ENCODE measurements around the gene XRN1.

The XRN1 gene, protein sequence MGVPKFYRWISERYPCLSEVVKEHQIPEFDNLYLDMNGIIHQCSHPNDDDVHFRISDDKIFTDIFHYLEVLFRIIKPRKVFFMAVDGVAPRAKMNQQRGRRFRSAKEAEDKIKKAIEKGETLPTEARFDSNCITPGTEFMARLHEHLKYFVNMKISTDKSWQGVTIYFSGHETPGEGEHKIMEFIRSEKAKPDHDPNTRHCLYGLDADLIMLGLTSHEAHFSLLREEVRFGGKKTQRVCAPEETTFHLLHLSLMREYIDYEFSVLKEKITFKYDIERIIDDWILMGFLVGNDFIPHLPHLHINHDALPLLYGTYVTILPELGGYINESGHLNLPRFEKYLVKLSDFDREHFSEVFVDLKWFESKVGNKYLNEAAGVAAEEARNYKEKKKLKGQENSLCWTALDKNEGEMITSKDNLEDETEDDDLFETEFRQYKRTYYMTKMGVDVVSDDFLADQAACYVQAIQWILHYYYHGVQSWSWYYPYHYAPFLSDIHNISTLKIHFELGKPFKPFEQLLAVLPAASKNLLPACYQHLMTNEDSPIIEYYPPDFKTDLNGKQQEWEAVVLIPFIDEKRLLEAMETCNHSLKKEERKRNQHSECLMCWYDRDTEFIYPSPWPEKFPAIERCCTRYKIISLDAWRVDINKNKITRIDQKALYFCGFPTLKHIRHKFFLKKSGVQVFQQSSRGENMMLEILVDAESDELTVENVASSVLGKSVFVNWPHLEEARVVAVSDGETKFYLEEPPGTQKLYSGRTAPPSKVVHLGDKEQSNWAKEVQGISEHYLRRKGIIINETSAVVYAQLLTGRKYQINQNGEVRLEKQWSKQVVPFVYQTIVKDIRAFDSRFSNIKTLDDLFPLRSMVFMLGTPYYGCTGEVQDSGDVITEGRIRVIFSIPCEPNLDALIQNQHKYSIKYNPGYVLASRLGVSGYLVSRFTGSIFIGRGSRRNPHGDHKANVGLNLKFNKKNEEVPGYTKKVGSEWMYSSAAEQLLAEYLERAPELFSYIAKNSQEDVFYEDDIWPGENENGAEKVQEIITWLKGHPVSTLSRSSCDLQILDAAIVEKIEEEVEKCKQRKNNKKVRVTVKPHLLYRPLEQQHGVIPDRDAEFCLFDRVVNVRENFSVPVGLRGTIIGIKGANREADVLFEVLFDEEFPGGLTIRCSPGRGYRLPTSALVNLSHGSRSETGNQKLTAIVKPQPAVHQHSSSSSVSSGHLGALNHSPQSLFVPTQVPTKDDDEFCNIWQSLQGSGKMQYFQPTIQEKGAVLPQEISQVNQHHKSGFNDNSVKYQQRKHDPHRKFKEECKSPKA (N-terminal part only)

DNA sequence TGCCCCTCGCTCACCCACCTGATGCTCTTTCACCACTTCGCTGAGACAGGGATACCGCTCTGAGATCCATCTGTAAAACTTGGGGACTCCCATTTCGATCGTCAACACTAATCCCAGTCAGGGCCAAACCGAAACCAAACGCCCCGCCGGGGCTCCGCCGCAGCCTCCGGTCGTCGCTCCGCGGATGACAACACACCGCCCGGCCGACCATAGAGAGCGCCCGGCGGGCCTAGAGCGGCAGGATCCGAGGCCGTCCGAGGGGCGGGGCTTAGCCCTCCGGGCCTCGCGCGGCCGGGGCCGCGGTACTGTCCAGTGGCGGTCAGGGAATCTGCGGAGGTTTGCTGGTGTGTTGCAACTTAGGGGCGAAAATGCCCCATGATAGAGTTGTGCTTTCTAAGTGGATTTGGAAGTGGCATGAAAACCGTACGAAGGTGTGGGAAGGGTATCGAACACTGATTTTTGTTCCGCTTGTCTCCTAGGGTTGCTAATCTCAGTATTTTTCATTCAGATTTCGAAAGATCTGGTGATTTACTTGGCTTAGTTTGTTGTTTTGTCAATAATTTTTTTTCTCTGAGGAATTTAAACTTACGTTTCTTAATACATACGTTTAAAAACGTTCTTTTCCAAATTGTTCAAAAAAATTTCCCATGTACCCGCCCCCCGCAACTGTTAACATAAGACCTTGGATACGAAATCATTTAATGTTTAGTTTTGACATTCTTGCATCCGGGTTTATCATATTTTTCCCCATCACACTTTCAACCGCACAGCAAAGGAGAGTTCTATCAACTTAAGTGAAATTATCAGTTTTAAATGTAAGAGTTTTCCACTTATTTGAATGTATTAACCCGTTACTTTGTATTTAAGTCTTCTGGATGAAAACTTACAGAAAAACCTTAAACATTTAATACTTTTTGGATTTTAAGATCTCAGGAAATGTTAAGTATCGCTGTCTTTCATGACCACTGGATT, at the start of gene XRN1:
TSS of gene XRN1 (minus strand) at position 186 of the 972 bp plus-strand sequence. CDS start at position 93, 93 bp downstream.
- Histone ChIP-seq H3K27me3 (ENCODE audit: low read depth, low read length) (no peaks in the 10 kb centered on the region), H3K4me1 (ENCODE audit: control insufficient read depth in 1 of 2, insufficient read depth in 2 of 2, low read length in 2 of 2) (peaks cover 12 to 31% of the 10 kb centered on the region in 2 donors), H3K4me3 (ENCODE audit: low read depth in 1 of 2, low read length in 2 of 2) (peak within 1 kb of the TSS; percentile 99), H3K27ac (ENCODE audit: low read length) (peak within 1 kb of the TSS; percentile 100), H3K36me3 (ENCODE audit: control insufficient read depth in 1 of 2, insufficient read depth in 2 of 2, low read length in 2 of 2) (peaks cover 6 to 12% of the 10 kb centered on the region in 2 donors), H3K9me3 (ENCODE audit: control insufficient read depth in 1 of 2, low read length in 2 of 2) (no peaks in the 10 kb centered on the region)

DNA sequence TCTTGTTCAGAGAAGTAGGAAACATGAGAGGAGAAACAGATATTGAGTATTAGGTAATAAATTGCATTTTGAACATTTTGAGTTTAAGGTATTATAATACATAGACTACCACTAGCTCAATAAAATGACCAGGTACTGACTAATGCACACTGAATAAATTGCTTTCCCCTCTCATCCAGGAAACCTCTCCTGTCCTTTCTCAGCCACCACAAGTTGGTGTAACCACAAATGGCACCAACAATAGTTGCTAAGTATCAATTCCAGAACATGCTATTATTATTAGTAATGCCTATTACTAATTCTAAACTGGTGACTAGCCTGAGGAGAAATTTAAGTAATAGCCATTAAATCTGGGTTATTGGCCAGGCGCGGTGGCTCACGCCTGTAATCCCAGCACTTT, 47.3 kb upstream of the XRN1 start:
- no peak overlapping the region for H3K4me3 ChIP-seq (ENCODE audit: low read depth in 1 of 2, low read length in 2 of 2)
- H3K36me3 ChIP-seq (ENCODE audit: control insufficient read depth in 1 of 2, insufficient read depth in 2 of 2, low read length in 2 of 2): peaks cover 22 to 61% of the 10 kb centered on the region in 2 donors
- H3K4me1 ChIP-seq (ENCODE audit: control insufficient read depth in 1 of 2, insufficient read depth in 2 of 2, low read length in 2 of 2): no peaks in the 10 kb centered on the region
- no peaks in the 10 kb centered on the region for H3K9me3 ChIP-seq (ENCODE audit: control insufficient read depth in 1 of 2, low read length in 2 of 2)
- no peaks in the 10 kb centered on the region for H3K27me3 ChIP-seq (ENCODE audit: low read depth, low read length)
- H3K27ac ChIP-seq (ENCODE audit: low read length): no peak overlapping the region

DNA sequence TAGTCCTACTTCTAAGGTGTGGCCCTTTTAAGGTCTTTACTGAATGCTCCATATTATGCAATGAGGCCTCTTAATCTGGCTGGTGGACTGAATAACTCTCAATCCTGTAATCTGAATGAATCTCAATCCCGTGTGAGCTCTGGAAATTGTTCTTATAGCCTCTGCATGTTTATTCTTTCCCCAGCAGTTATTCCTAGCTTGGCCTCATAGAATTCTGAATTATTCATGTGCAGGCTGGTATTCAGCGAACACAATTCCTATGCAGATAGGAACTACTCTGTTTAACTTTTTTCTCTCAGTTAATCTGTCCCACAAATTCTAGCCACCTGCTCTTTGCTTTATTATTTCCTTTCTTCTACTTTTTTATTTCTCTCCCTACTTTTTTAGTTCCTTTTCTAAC, 44.3 kb upstream of the XRN1 start:
- H3K4me1 ChIP-seq (ENCODE audit: control insufficient read depth in 1 of 2, insufficient read depth in 2 of 2, low read length in 2 of 2): no peaks in the 10 kb centered on the region
- peaks cover 22 to 67% of the 10 kb centered on the region in 2 donors for H3K36me3 ChIP-seq (ENCODE audit: control insufficient read depth in 1 of 2, insufficient read depth in 2 of 2, low read length in 2 of 2)
- no peaks in the 10 kb centered on the region for H3K9me3 ChIP-seq (ENCODE audit: control insufficient read depth in 1 of 2, low read length in 2 of 2)
- H3K4me3 ChIP-seq (ENCODE audit: low read depth in 1 of 2, low read length in 2 of 2): no peak overlapping the region
- H3K27me3 ChIP-seq (ENCODE audit: low read depth, low read length): no peaks in the 10 kb centered on the region
- H3K27ac ChIP-seq (ENCODE audit: low read length): no peak overlapping the region

DNA sequence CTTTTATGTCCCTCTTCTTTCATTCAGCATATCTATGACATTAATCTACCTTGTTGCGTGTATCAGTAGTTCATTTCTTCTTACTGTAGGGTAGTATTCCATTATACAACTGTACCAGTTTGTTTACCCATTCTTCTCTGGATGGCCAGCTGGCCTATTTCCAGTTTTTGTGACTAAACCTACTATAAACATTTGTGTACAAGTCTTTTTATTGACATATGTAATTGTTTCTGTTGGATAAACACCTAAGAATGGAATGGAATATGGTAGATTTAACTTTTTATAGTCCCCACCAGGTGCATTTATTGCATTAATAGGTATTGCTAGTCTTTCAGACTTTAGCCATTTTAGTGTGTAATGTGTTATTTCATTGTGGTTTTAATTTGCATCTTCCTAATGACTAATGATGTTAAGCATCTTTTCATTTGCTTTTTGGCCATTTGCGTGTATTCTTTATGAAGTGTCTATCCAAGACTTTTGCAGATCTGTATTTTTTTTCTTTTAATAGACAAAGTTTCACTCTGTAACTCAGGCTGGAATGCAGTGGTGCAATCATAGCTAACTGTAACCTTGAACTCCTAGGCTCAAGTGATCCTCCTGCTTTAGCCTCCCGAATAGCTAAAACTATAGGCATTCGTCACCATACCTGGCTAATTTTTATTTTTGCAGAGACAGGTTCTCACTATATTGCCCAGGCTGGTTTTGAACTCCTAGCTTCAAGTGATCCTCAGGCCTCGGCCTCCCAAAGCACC, 41.9 kb upstream of the XRN1 start:
- Histone ChIP-seq H3K9me3 (ENCODE audit: control insufficient read depth in 1 of 2, low read length in 2 of 2) (no peaks in the 10 kb centered on the region), H3K27ac (ENCODE audit: low read length) (no peak overlapping the region), H3K27me3 (ENCODE audit: low read depth, low read length) (no peaks in the 10 kb centered on the region), H3K4me1 (ENCODE audit: control insufficient read depth in 1 of 2, insufficient read depth in 2 of 2, low read length in 2 of 2) (no peaks in the 10 kb centered on the region), H3K36me3 (ENCODE audit: control insufficient read depth in 1 of 2, insufficient read depth in 2 of 2, low read length in 2 of 2) (peaks cover 28 to 60% of the 10 kb centered on the region in 2 donors), H3K4me3 (ENCODE audit: low read depth in 1 of 2, low read length in 2 of 2) (no peak overlapping the region)

DNA sequence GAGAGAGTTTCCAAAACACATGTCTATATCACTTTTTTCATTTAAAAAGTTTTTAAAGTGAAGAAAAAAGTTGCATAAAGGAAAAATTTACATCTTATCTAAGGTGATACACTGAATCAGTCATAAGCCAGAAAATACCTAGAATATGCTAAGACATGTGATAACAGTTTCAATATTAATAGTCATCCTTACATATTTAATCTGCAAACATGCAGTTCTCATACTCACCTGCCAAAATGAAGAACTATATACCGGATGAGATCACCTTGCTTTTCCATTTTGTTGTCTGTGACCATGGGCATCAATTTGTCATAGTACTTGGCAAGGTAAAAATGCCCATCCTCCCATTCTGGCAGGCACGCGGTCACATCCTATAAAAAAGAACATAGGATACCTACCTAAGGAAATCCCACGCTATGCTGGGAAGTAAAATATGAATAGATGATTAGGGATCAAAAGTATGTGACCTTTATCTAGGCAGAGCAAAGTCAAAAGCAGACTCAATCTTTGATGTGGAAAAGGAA, 37.1 kb upstream of the XRN1 start:
- Histone ChIP-seq H3K27ac (ENCODE audit: low read length) (no peak overlapping the region), H3K4me3 (ENCODE audit: low read depth in 1 of 2, low read length in 2 of 2) (no peak overlapping the region), H3K4me1 (ENCODE audit: control insufficient read depth in 1 of 2, insufficient read depth in 2 of 2, low read length in 2 of 2) (no peaks in the 10 kb centered on the region), H3K9me3 (ENCODE audit: control insufficient read depth in 1 of 2, low read length in 2 of 2) (peaks cover 0 to 9% of the 10 kb centered on the region in 2 donors), H3K27me3 (ENCODE audit: low read depth, low read length) (no peaks in the 10 kb centered on the region), H3K36me3 (ENCODE audit: control insufficient read depth in 1 of 2, insufficient read depth in 2 of 2, low read length in 2 of 2) (peaks cover 22 to 52% of the 10 kb centered on the region in 2 donors)

DNA sequence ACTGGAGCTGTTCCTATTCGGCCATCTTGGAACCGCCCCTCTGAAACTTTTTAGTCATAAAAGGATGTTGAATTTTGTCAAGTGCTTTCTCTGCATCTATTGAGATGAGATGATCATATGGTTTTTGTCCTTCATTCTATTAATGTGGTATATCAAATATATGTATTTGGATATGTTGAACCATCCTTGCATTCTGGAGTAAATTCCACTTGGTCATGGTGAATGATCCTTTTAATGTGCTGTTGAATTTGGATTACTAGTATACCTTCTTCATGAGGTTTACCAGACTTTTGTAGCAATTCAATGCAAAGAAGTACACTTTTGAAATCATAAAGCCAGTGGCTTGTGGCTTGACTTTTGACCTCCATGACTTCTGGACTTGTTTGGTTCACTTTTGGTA, 33.4 kb upstream of the XRN1 start:
- Histone ChIP-seq H3K36me3 (ENCODE audit: control insufficient read depth in 1 of 2, insufficient read depth in 2 of 2, low read length in 2 of 2) (peaks cover 22 to 37% of the 10 kb centered on the region in 2 donors), H3K27ac (ENCODE audit: low read length) (no peak overlapping the region), H3K4me1 (ENCODE audit: control insufficient read depth in 1 of 2, insufficient read depth in 2 of 2, low read length in 2 of 2) (no peaks in the 10 kb centered on the region), H3K27me3 (ENCODE audit: low read depth, low read length) (no peaks in the 10 kb centered on the region), H3K4me3 (ENCODE audit: low read depth in 1 of 2, low read length in 2 of 2) (peak overlapping the region in 1 of 2 donors; percentile 24), H3K9me3 (ENCODE audit: control insufficient read depth in 1 of 2, low read length in 2 of 2) (peaks cover 0 to 9% of the 10 kb centered on the region in 2 donors)

DNA sequence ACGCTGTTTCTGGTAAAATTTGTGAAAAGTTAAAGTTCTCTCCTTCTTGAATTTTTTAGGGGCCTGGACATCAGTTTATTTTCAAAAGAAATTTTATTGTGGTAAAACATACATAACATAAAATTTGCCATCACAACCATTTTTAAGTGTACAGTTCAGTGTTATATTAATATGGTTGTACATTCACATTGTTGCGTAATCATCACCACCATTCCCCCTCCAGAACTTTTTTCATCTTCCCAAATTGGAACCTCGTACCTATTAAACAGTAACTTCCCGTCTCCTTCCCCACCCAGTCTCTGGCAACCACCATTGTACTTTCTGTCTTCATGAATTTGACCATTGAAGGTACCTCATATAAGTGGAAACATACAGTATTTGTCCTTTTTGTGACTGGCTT, 23.0 kb upstream of the XRN1 start:
- Histone ChIP-seq H3K27me3 (ENCODE audit: low read depth, low read length) (no peaks in the 10 kb centered on the region), H3K27ac (ENCODE audit: low read length) (no peak overlapping the region), H3K36me3 (ENCODE audit: control insufficient read depth in 1 of 2, insufficient read depth in 2 of 2, low read length in 2 of 2) (no peaks in the 10 kb centered on the region), H3K4me3 (ENCODE audit: low read depth in 1 of 2, low read length in 2 of 2) (no peak overlapping the region), H3K9me3 (ENCODE audit: control insufficient read depth in 1 of 2, low read length in 2 of 2) (peaks cover 0 to 4% of the 10 kb centered on the region in 2 donors), H3K4me1 (ENCODE audit: control insufficient read depth in 1 of 2, insufficient read depth in 2 of 2, low read length in 2 of 2) (no peaks in the 10 kb centered on the region)

DNA sequence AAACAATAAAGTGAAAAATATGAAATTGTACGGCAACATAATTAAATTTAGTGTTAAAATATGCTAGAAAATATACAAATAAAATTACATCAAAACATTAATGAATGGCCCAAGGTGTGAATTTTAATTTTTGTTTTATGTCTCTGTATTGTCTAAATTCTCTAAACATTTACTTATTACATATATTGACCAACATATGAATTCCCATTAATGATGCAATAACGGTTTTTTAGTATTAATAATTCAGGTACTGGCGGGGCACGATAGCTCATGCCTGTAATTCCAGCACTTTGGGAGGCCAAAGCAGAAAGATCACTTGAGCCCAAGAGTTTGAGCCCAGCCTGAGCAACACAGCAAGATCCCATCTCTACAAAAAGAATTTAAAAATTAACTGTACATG, 20.6 kb upstream of the XRN1 start:
- Histone ChIP-seq H3K4me1 (ENCODE audit: control insufficient read depth in 1 of 2, insufficient read depth in 2 of 2, low read length in 2 of 2) (no peaks in the 10 kb centered on the region), H3K4me3 (ENCODE audit: low read depth in 1 of 2, low read length in 2 of 2) (no peak overlapping the region), H3K27ac (ENCODE audit: low read length) (no peak overlapping the region), H3K27me3 (ENCODE audit: low read depth, low read length) (no peaks in the 10 kb centered on the region), H3K9me3 (ENCODE audit: control insufficient read depth in 1 of 2, low read length in 2 of 2) (peaks cover 0 to 2% of the 10 kb centered on the region in 2 donors), H3K36me3 (ENCODE audit: control insufficient read depth in 1 of 2, insufficient read depth in 2 of 2, low read length in 2 of 2) (peaks cover 0 to 3% of the 10 kb centered on the region in 2 donors)

DNA sequence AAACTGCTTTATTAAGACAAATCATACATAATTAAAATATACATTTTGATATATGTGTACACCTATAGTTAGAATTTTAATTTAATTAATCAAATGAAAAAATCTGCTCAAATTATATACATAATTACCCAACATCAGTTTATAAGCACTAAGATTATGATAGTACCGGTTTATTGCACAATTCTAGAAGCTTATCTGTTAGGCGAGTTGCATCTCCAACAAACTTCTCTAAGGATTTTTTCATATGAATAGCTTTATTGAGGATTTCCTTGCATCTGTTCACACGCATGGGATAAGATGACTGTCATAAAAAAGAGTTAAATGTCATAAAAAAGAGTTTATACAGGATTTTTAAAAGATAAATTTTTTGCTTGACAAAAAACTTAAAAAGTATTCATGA, 19.9 kb upstream of the XRN1 start:
- Histone ChIP-seq H3K27ac (ENCODE audit: low read length) (no peak overlapping the region), H3K27me3 (ENCODE audit: low read depth, low read length) (no peaks in the 10 kb centered on the region), H3K9me3 (ENCODE audit: control insufficient read depth in 1 of 2, low read length in 2 of 2) (no peaks in the 10 kb centered on the region), H3K36me3 (ENCODE audit: control insufficient read depth in 1 of 2, insufficient read depth in 2 of 2, low read length in 2 of 2) (peaks cover 0 to 3% of the 10 kb centered on the region in 2 donors), H3K4me1 (ENCODE audit: control insufficient read depth in 1 of 2, insufficient read depth in 2 of 2, low read length in 2 of 2) (no peaks in the 10 kb centered on the region), H3K4me3 (ENCODE audit: low read depth in 1 of 2, low read length in 2 of 2) (no peak overlapping the region)
